ENCODE data around the gene CLVS2. TPM values are rescaled to one million over a fixed set of nuclear protein-coding genes. Genes with fewer than 3 reads are reported as not detected.

The CLVS2 gene
- polyA plus RNA-seq, 1 donor (not counting 4 experiments of a cell fraction or from before 2014, with no cell fraction given), result not detected

DNA sequence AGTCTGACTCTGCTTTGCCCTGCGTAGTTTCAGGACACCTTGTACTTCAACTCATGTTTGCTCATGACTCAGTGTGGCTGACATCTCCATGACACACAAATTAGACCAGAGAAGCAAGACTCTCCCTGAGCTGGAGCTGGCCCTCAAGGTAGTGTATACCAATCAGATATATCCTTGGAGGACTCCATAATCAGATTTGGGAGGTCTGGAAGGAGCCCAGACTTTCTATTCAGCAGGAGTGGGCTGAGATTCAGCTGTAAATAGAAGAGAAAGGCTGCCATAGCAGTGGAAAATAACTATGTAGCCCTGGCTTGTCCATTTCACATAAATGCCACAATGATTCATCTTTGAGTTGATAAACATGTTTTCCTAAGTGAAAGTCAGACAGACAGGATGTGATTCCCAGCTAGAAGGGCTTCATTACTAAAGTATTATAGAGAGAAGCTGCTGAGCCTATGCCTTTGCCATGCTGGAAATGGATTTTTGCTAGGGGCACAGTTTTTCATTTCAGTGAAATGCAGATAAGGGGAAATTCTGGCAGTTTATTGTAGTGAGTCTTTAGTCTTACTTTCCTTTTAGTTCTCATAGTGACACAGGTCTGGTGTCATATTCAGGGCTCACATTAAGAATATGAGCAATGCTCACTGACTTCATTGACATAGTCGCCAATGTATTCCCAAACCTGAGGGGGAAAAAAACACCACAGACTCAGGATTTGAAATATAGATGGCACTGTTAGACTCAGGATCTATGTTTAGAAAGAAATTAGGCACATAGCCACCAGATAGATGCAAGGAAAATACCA is 95.3 kb downstream of the CLVS2 start:
- Histone ChIP-seq H3K4me3 (ENCODE audit: control insufficient read depth in 2 of 3, extremely low read depth in 1 of 3, insufficient read depth in 2 of 3, low read depth in 1 of 3, low read length in 3 of 3) (peak overlapping the region in 2 of 3 experiments; percentile 11 to 51), H3K27ac (ENCODE audit: control insufficient read depth, insufficient read depth, low read length) (peak overlapping the region; percentile 96), H3K9me1 (ENCODE audit: control insufficient read depth, extremely low read depth, insufficient read depth, low read length) (no peaks in the 10 kb centered on the region), H3K4me2 (ENCODE audit: control insufficient read depth, extremely low read depth, insufficient read depth, low read depth, low read length) (peak overlapping the region; percentile 87), H3K79me2 (ENCODE audit: control insufficient read depth, insufficient read depth, low read length) (no peaks in the 10 kb centered on the region), H3K36me3 (ENCODE audit: control insufficient read depth in 2 of 2, extremely low read depth in 1 of 2, insufficient read depth in 2 of 2, low read length in 2 of 2) (no peaks in the 10 kb centered on the region), H2AFZ (ENCODE audit: control insufficient read depth, low read length) (peak overlapping the region; percentile 84), H3K4me1 (ENCODE audit: control insufficient read depth, extremely low read depth, insufficient read depth, low read length) (peaks cover 24% of the 10 kb centered on the region), H4K20me1 (ENCODE audit: control insufficient read depth, extremely low read depth, insufficient read depth, low read length) (no peaks in the 10 kb centered on the region), H3K9ac (ENCODE audit: control insufficient read depth, extremely low read depth, insufficient read depth, low read length) (peak overlapping the region; percentile 67), H3K9me3 (ENCODE audit: control insufficient read depth, low read depth, low read length) (no peaks in the 10 kb centered on the region), H3K27me3 (ENCODE audit: control insufficient read depth, extremely low read depth, insufficient read depth, low read length) (no peaks in the 10 kb centered on the region)
- DNase-seq (ENCODE audit: low read depth, low spot score), result peak; percentile 44
- FAIRE-seq, result peak; percentile 88
- no peak for TF ChIP-seq EZH2 (IDR thresholded peaks at IDR 0.05; ENCODE audit: low read length)
- TF ChIP-seq CTCF (optimal IDR thresholded peaks at IDR 0.05 in 1 of 3, IDR thresholded peaks at IDR 0.05 in 1 of 3, conservative IDR thresholded peaks at IDR 0.05 in 1 of 3; ENCODE audit: extremely low read depth in 1 of 3, insufficient read depth in 2 of 3, low read length in 3 of 3), result no peak
- dilution Hi-C loops (cut with MboI; ENCODE audit: extremely low pct_ligation_motif_present, low sequenced_read_pairs), result no loop called here

- dilution Hi-C loops (cut with MboI; ENCODE audit: extremely low pct_ligation_motif_present, low sequenced_read_pairs), result no loop called here
- peak overlapping the region; percentile 67 for H3K9ac ChIP-seq (ENCODE audit: control insufficient read depth, extremely low read depth, insufficient read depth, low read length)
- H3K36me3 ChIP-seq (ENCODE audit: control insufficient read depth in 2 of 2, extremely low read depth in 1 of 2, insufficient read depth in 2 of 2, low read length in 2 of 2), result no peaks in the 10 kb centered on the region
- no peaks in the 10 kb centered on the region for H4K20me1 ChIP-seq (ENCODE audit: control insufficient read depth, extremely low read depth, insufficient read depth, low read length)
- H3K4me1 ChIP-seq (ENCODE audit: control insufficient read depth, extremely low read depth, insufficient read depth, low read length), result peaks cover 24% of the 10 kb centered on the region
- FAIRE-seq (no peak), DNase-seq (ENCODE audit: low read depth, low spot score) (no peak)
- peak overlapping the region; percentile 96 for H3K27ac ChIP-seq (ENCODE audit: control insufficient read depth, insufficient read depth, low read length)
- H3K4me2 ChIP-seq (ENCODE audit: control insufficient read depth, extremely low read depth, insufficient read depth, low read depth, low read length), result peak overlapping the region; percentile 87
- no peak for TF ChIP-seq EZH2 (IDR thresholded peaks at IDR 0.05; ENCODE audit: low read length)
- TF ChIP-seq CTCF (optimal IDR thresholded peaks at IDR 0.05 in 1 of 3, IDR thresholded peaks at IDR 0.05 in 1 of 3, conservative IDR thresholded peaks at IDR 0.05 in 1 of 3; ENCODE audit: extremely low read depth in 1 of 3, insufficient read depth in 2 of 3, low read length in 3 of 3), result no peak
- no peaks in the 10 kb centered on the region for H3K9me3 ChIP-seq (ENCODE audit: control insufficient read depth, low read depth, low read length)
- H2AFZ ChIP-seq (ENCODE audit: control insufficient read depth, low read length), result peak overlapping the region; percentile 84
- H3K79me2 ChIP-seq (ENCODE audit: control insufficient read depth, insufficient read depth, low read length), result no peaks in the 10 kb centered on the region
- no peaks in the 10 kb centered on the region for H3K27me3 ChIP-seq (ENCODE audit: control insufficient read depth, extremely low read depth, insufficient read depth, low read length)
- H3K9me1 ChIP-seq (ENCODE audit: control insufficient read depth, extremely low read depth, insufficient read depth, low read length), result no peaks in the 10 kb centered on the region
- peak overlapping the region in 2 of 3 experiments; percentile 11 to 51 for H3K4me3 ChIP-seq (ENCODE audit: control insufficient read depth in 2 of 3, extremely low read depth in 1 of 3, insufficient read depth in 2 of 3, low read depth in 1 of 3, low read length in 3 of 3)
Measured at GRCh38 chr6:123091896-123092271, 95.8 kb downstream of the CLVS2 start.

Data from keratinocyte (primary cell).